Measurements from ENCODE around the gene OBP2A.
"Not testable (repeated sequence)": the region's sequence is repeated elsewhere in the genome, so short reads cannot be mapped to it uniquely, and the experiment has no call there.

Gene OBP2A

GRCh38 chr9:135512241-135512603 lies 33.7 kb upstream of the OBP2A start:
- ATAC-seq: no peak

DNA sequence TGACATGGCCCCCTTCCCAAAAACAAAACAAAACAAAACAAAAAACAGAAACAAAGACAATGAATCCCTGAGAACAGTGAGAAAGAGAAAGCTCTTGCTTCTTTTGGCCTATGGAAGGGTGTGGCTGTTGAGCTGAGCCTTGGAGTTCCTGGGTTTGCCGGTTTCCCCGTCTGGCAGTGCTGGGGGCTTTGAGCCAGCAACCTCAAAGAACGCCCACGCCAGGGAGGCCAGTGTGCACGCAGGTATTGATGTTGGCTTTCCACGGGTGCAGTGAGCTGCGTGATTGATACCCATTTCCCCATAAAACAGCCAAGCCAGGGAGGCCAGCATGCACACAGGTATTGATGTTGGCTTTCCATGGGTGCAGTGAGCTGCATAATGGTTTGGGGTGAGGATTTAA lies 33.0 kb upstream of the OBP2A start:
- ATAC-seq: no peak

GRCh38 chr9:135513351-135513846 lies 32.5 kb upstream of the OBP2A start:
- ATAC-seq: no peak

DNA sequence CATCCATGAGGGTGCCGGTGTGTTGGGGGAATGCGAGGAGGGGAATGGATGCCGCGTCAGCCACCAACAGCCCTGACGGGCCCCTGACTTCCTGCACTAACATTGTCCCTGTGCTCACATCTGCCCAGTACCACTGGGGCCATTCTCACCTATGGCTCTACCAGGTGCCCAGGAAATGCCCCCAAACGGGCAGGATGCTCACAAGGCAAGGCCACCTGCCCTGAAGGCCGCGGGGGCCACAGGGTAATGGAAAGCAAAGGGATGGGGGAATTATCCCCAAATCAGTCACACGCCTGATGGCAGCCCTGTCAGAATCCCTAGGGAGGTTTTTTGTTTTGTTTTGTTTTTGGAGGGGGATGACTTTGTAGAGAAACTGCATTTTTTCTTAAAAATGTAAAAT lies 32.0 kb upstream of the OBP2A start:
- not testable (repeated sequence) for ATAC-seq

DNA sequence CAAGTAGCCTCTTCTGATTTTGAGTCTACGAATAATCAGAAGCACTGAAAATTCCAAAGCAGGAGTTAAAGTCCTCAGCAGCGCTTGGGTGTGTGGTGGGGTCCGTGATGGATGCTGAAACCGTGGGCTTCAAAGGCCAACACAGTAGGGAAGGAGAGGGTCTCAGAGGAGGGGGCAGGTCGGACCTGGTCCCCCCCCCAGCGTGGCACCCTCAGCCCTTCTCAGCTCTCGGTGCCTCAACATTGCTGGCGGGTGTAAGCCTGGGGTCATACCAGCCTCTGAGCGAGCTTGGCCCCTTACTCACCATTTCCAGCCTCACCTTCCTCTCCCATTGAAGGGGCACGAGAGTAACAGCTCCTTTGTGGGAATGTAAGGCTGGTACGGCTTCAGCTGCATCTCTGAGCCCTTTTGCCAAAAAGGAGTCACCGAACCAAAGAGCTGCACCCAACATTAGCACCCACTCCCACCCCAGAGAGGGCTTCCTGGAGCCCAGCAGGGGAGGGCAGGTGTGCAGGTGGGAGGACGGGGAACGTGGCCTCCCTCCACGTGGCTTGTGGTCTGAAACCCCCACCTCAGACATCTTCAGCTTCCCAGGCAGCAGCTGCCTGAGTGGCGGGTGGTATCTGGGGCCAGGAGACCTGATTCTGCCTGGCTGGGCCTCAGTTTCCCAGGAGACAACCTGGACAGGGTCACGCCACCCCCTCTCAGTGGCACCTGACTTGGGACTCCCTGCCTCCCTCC lies 31.4 kb upstream of the OBP2A start:
- no peak for ATAC-seq

GRCh38 chr9:135515083-135515951 lies 30.6 kb upstream of the OBP2A start:
- ATAC-seq: no peak

DNA sequence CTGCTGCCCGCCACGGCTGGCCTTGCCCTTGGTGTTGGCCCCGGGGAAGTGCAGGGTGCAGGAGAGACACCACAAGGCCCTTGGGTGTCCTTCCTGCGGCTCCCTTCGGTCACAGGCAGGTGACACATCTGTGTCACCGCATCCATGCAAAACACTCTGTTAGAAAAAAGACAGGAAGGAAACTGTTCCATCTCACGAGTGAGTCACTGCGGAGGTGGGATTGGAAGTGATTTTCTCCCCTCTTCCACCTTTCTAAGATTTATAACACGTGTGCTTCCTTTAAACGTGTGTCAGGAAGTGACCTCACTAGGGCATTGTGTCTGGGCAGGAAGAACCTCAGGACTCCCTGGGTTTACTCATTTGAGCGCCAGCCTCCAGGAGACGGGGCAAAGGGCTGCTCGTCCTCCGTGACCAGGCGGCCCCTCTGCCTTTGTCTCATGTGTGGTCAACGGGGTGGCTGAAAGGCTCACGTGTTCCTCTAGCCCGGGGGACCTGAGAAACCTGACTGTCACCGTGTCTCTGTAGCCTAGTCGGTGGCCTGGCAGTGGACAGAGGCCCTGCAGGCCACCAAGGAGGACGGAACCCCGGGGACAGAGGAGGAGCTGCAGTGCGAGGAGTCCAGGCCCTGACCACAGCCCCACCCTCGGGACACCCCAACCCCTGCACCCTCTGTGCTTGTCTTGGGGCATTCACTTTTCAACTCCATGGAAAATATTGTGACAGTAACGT lies 29.6 kb upstream of the OBP2A start:
- ATAC-seq: no peak

- no peak for ATAC-seq
These were observed 28.5 kb upstream of the OBP2A start for GRCh38 chr9:135517407-135517822.

- ATAC-seq: no peak
These were observed 26.6 kb upstream of the OBP2A start for GRCh38 chr9:135519179-135519971.

DNA sequence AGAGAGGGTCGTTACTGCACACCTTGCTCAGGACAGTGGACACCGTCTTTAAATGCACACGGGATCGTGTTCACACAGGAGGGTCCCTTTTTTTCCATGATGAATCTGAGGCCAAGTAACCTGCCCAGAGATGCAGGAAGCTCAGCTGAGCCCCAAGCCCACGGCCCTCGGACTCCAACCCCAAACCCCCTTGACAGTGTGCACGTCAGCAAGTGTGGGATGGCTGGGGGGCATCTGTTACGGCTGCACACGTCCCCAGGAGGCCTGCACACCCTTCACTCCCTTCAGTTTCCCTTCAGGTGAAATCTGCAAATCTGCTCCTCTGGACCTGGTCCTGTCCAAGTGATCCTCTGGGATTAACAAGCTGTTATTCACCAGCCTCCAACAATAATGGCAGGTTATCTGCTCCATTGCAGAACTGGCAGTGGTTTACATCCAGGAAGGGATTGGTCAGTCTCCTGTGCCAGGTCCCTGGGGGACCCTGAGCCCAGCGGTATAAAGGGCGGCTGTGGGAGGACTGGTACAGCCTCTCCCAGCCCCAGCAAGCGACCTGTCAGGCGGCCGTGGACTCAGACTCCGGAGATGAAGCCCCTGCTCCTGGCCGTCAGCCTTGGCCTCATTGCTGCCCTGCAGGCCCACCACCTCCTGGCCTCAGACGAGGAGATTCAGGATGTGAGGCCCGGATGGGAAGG lies 24.9 kb upstream of the OBP2A start, which contains the start of gene LCN1:
LCN1 (plus strand) TSS at position 525 of the 692 bp plus-strand sequence; CDS start at position 583, 58 bp downstream.
- ATAC-seq: no peak

DNA sequence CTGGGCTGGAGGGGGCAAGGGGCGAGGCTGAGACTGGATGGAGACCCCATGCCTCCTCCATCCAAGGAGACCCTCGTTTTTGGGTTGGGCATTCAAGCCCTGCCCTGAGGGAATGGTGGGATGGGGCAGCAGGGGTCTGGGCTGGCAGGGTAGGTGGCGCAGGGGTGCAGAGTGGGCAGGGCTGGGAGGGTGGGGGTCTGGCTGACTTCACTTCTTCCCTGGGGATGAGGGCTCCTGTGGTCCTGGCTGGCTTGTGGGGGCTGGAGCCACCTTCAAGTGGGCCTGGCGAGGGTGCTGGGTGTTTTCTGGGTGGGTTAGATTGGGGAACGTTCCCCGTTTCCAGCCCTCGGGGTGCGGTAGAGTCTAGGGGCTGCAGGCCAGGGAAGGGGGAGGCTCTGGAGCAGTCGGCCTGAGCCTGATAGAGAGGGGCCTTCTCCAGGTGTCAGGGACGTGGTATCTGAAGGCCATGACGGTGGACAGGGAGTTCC lies 24.3 kb upstream of the OBP2A start:
- no peak for ATAC-seq

- no peak for ATAC-seq
These were observed 23.6 kb upstream of the OBP2A start for GRCh38 chr9:135522137-135522877.

- no peak for ATAC-seq
These were observed 23.0 kb upstream of the OBP2A start for GRCh38 chr9:135522931-135523330.

- no peak for ATAC-seq
These were observed 22.3 kb upstream of the OBP2A start for GRCh38 chr9:135523521-135524129.

- ATAC-seq: no peak
These were observed 21.6 kb upstream of the OBP2A start for GRCh38 chr9:135524130-135524861.

- no peak for ATAC-seq
These were observed 20.5 kb upstream of the OBP2A start for GRCh38 chr9:135525241-135526088.

DNA sequence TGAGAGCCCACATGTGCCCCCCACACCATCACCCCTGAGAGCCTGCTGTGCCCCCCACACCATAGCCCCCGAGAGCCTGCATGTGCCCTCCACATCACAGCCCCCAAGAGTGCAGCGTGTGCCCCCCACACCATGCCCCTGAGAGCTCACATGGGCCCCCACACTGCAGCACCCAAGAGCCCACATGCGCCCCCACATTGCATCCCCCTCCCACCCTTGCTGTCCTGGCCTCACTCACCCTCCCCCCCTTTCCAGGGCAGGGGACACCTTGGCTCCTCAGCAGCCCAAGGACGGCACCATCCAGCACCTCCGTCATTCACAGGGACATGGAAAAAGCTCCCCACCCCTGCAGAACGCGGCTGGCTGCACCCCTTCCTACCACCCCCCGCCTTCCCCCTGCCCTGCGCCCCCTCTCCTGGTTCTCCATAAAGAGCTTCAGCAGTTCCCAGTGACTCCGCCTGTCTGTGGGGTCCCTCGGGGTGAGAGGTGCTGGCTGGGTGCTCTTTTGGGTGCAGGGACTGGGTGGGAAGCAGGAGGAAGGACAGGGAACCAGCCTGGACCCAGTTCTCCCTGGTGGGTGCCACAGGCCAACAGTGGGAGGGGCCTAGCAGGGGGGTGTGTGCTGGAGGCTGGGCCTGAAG lies 19.7 kb upstream of the OBP2A start:
- ATAC-seq: no peak

Measured in activated CD4-positive, CD25-positive, alpha-beta regulatory T cell treated with anti-CD3 and anti-CD28 coated beads, Interleukin-2, amount 50 U/mL, for 24 hours (primary cell).